Naive thymus-derived CD4-positive, alpha-beta T cell (primary cell): Measurements from ENCODE around the gene TSC22D1. TPM values are rescaled to one million over a fixed set of nuclear protein-coding genes. Genes with fewer than 3 reads are reported as not detected.

Experiments used
- ATAC-seq: fragments of 150-1000 bp; cut with Tn5 transposase; 2 replicates; pipeline ENCODE4 v1.10.0; 2021; ENCODE audit warnings: mild to moderate bottlenecking, moderate library complexity
- CTCF ChIA-PET: fragments of 350-600 bp; sonication (Branson Sonifier 250); formaldehyde crosslinking; loops from one replicate; lab custom pipeline; 2021; ENCODE audit warnings: antibody characterized with exemption; lab: Charles Lee
- POLR2A ChIA-PET: fragments of 350-600 bp; sonication (Branson Sonifier 250); formaldehyde crosslinking; loops from one replicate; lab custom pipeline; 2021; ENCODE audit warnings: antibody characterized with exemption, inconsistent platforms; lab: Charles Lee
- DNase-seq, 9 donors: peaks; one replicate each; pipeline versions ENCODE4 v3.0.0 to v3.0.0-alpha.2; 2020 to 2022; ENCODE audit warnings: mixed read lengths in 1 of 9
- H3K27ac ChIP-seq: one replicate; pipeline ENCODE4 v1.7.0; 2013; ENCODE audit warnings: mild to moderate bottlenecking, low read depth, low read length, moderate library complexity
- H3K27me3 ChIP-seq, 2 donors: one replicate each; pipeline ENCODE4 v1.7.0; 2013; ENCODE audit warnings: low read length in 2 of 2, mild to moderate bottlenecking in 2 of 2, moderate library complexity in 2 of 2; ENCODE audit not compliant: control insufficient read depth in 2 of 2, insufficient read depth in 2 of 2
- H3K36me3 ChIP-seq, 3 experiments: 1 replicate in 2 of 3; 2 replicates in 1 of 3; pipeline ENCODE4 v1.7.0; 2013; ENCODE audit warnings: low read length in 3 of 3, mild to moderate bottlenecking in 3 of 3, moderate library complexity in 1 of 3; ENCODE audit not compliant: insufficient read depth in 3 of 3, control insufficient read depth in 2 of 3
- H3K4me1 ChIP-seq, 2 donors: one replicate each; pipeline ENCODE4 v1.7.0; 2013; ENCODE audit warnings: low read length in 2 of 2, mild to moderate bottlenecking in 2 of 2, moderate library complexity in 1 of 2; ENCODE audit not compliant: control insufficient read depth in 2 of 2, insufficient read depth in 2 of 2
- H3K4me3 ChIP-seq: 2 replicates; pipeline ENCODE4 v1.7.0; 2013; ENCODE audit warnings: mild to moderate bottlenecking, low read length
- H3K9me3 ChIP-seq, 3 experiments: 1 replicate in 2 of 3; 2 replicates in 1 of 3; pipeline ENCODE4 v1.7.0; 2013; ENCODE audit warnings: low read length in 3 of 3; ENCODE audit not compliant: control insufficient read depth in 2 of 3
- H3K27ac Mint-ChIP-seq, 9 donors: one replicate each; pipeline ENCODE4 v1.8.0; 2020 to 2022; ENCODE audit warnings: mixed read lengths in 9 of 9, mild to moderate bottlenecking in 8 of 9, moderate library complexity in 5 of 9, inconsistent platforms in 2 of 9
- H3K27me3 Mint-ChIP-seq, 5 donors: one replicate each; pipeline ENCODE4 v1.8.0; 2021 to 2022; ENCODE audit warnings: mixed read lengths in 5 of 5, mild to moderate bottlenecking in 1 of 5
- H3K36me3 Mint-ChIP-seq, 5 donors: one replicate each; pipeline ENCODE4 v1.8.0; 2020 to 2022; ENCODE audit warnings: mixed read lengths in 5 of 5, mild to moderate bottlenecking in 3 of 5, inconsistent platforms in 1 of 5
- H3K4me1 Mint-ChIP-seq, 7 donors: one replicate each; pipeline ENCODE4 v1.8.0; 2020 to 2022; ENCODE audit warnings: mixed read lengths in 7 of 7, mild to moderate bottlenecking in 3 of 7, inconsistent platforms in 1 of 7
- H3K4me3 Mint-ChIP-seq, 10 donors: one replicate each; pipeline ENCODE4 v1.8.0; 2020 to 2022; ENCODE audit warnings: mild to moderate bottlenecking in 10 of 10, mixed read lengths in 10 of 10, moderate library complexity in 6 of 10, inconsistent platforms in 2 of 10
- H3K9me3 Mint-ChIP-seq, 11 donors: one replicate each; pipeline ENCODE4 v1.8.0; 2020 to 2022; ENCODE audit warnings: mixed read lengths in 11 of 11, mild to moderate bottlenecking in 4 of 11, inconsistent platforms in 1 of 11, moderate library complexity in 1 of 11
- intact Hi-C, 2 donors: fragments of 100-400 bp; cut with micrococcal nuclease; formaldehyde crosslinking; loops; one replicate each; pipeline ENCODE4 v1.15.1; 2023
- polyA plus RNA-seq, 2 donors: library from polyadenylated mRNA; unstranded; fragments of 300-500 nt; fragmentation: Illumina TruSeq; gene quantifications; one replicate each; pipeline ENCODE4 v1.2.3, GENCODE V29; 2021
- total RNA-seq, 6 experiments: library from RNA in 5 of 6; stranded (reverse) in 5 of 6; gene quantifications; 1 replicate in 5 of 6; 2 replicates in 1 of 6; pipeline ENCODE4 v1.2.3 and lab custom pipeline; 2021 to 2026

Gene TSC22D1
- total and polyA plus RNA-seq, 7 experiments from 2014 or later, result 5.7 to 38.7 (median 29.5) TPM

DNA sequence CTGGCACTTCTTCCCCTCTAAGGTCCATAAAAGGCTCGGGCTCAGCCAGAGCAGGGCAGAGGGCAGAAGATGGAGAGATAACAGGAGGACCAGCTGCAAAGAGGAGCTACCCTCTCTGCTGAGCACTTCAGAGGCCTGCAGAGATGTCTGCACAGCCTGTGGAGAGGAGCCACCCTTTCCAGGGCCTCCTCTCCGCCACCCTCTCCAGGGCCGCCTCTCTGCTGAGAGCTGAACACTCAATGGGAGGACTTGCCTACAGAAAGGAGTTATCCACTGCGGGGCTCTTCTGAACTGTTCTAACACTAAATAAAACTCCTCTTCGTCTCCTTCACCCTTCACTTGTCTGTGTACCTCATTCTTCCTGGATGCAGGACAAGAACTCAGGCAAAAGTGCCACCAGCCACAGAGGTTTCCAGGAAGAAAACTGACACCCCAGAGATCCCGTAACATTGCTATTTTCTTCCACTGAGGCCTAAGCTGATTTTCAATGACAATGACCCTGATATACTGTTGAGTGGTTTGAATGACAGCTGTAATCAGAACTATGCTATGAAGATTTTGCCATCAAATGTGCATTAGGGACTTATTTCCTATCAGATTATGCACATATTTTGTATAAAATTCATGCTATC, 16.2 kb upstream of the TSC22D1 start:
- H3K4me1 ChIP-seq, result no peaks in the 10 kb centered on the region
- no peak overlapping the region for H3K4me3 ChIP-seq
- no peak overlapping the region for H3K27ac ChIP-seq
- ChIA-PET POLR2A (no interaction called here), CTCF (no interaction called here)
- Mint-ChIP-seq H3K36me3 (peaks cover 0 to 3% (median 0%) of the 10 kb centered on the region in 5 donors), H3K4me1 (no peaks in the 10 kb centered on the region), H3K4me3 (no peak overlapping the region), H3K9me3 (peaks cover 0 to 12% (median 1%) of the 10 kb centered on the region in 11 donors), H3K27ac (peak overlapping the region in 1 of 9 donors; percentile 42), H3K27me3 (peaks cover 5 to 28% (median 18%) of the 10 kb centered on the region in 5 donors)
- H3K27me3 ChIP-seq, result no peaks in the 10 kb centered on the region
- intact Hi-C loops, result no loop called here
- no peak for DNase-seq
- H3K36me3 ChIP-seq, result no peaks in the 10 kb centered on the region
- no peaks in the 10 kb centered on the region for H3K9me3 ChIP-seq
- no peak for ATAC-seq

DNA sequence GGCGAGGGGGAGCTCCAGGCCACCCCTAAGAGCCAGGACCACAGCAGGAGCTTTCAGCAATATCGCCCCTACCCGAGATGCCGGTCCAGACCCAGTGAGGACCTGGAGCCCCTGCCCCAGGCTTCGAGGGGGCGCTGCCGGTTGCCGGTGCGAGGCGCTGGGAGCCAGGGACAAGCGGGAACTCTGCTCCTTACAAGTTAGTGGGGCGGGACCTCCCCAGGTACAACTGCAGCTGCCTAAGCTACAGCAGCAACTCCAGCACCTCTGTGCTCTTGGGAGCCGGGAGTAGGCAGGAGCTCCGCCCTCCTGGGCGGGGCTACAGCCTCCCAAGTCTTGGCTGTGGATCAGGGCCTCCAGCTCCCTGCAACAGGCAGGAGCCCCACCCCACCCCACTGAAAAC, 15.2 kb upstream of the TSC22D1 start:
- DNase-seq, result no peak
- H3K9me3 ChIP-seq, result no peaks in the 10 kb centered on the region
- Mint-ChIP-seq H3K36me3 (peaks cover 0 to 3% (median 0%) of the 10 kb centered on the region in 5 donors), H3K9me3 (peaks cover 0 to 12% (median 1%) of the 10 kb centered on the region in 11 donors), H3K4me1 (no peaks in the 10 kb centered on the region), H3K27me3 (peaks cover 7 to 28% (median 24%) of the 10 kb centered on the region in 5 donors), H3K4me3 (no peak overlapping the region), H3K27ac (no peak overlapping the region)
- no peak overlapping the region for H3K4me3 ChIP-seq
- H3K4me1 ChIP-seq, result no peaks in the 10 kb centered on the region
- ChIA-PET CTCF (no interaction called here), POLR2A (no interaction called here)
- H3K27me3 ChIP-seq, result no peaks in the 10 kb centered on the region
- intact Hi-C loops, result no loop called here
- ATAC-seq, result no peak
- no peaks in the 10 kb centered on the region for H3K36me3 ChIP-seq
- no peak overlapping the region for H3K27ac ChIP-seq

DNA sequence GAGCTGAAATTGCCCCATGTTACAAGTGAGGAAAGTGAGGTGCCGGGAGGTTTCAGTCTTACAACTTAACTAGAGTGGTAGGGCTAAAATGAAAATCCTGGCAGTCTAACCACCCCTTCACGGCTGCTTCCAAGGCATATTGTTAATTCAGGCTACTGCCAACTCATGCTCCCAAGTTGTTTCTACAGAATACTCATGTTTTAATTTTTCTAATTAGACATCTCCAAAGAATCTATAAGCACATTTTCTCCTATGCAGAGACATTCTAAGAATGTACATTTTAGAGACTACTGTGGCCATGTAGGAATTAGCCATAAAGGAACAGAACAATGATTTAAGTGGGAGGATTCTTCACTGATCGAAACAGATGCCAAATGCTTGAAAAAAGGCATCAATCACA, 7.0 kb upstream of the TSC22D1 start:
- DNase-seq (no peak), ATAC-seq (no peak)
- H3K9me3 Mint-ChIP-seq, result peaks cover 0 to 2% (median 0%) of the 10 kb centered on the region in 11 donors
- no peaks in the 10 kb centered on the region for H3K9me3 ChIP-seq
- no peaks in the 10 kb centered on the region for H3K27me3 ChIP-seq
- H3K4me3 ChIP-seq, result no peak overlapping the region
- peaks cover 0 to 3% of the 10 kb centered on the region in 2 donors for H3K4me1 ChIP-seq
- peaks cover 4 to 39% (median 10%) of the 10 kb centered on the region in 5 donors for H3K27me3 Mint-ChIP-seq
- H3K27ac Mint-ChIP-seq, result no peak overlapping the region
- H3K27ac ChIP-seq, result no peak overlapping the region
- ChIA-PET POLR2A (no interaction called here), CTCF (no interaction called here)
- H3K36me3 Mint-ChIP-seq, result no peaks in the 10 kb centered on the region
- H3K4me1 Mint-ChIP-seq, result peaks cover 4 to 5% (median 4%) of the 10 kb centered on the region in 7 donors
- H3K36me3 ChIP-seq, result no peaks in the 10 kb centered on the region
- intact Hi-C loops, result no loop called here
- no peak overlapping the region for H3K4me3 Mint-ChIP-seq

DNA sequence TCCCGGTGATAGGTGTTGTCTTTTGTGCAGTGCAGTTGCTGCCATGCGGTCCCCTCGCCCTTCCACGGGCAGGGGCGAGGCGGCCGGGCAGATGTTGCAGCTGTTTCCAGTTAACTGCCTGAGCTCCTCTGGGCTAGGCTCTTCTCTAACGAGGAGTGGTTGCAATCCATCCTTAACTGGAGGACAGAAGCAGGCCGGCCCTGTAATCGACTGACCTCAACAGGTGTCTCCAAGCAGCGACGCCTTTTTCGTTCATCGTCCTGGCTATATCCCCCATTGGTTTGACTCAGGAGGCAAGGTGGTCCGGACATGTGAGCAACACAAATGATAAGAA, 1.9 kb upstream of the TSC22D1 start:
- H3K4me1 Mint-ChIP-seq, result peaks cover 26 to 34% (median 32%) of the 10 kb centered on the region in 7 donors
- H3K36me3 Mint-ChIP-seq, result peaks cover 0 to 19% (median 6%) of the 10 kb centered on the region in 5 donors
- H3K4me3 ChIP-seq, result peak overlapping the region; percentile 66
- intact Hi-C loops, result loop anchor here (5.0 to 10.0 kb wide), 10 partner anchors 239 to 1974 kb away; partner anchors contain the start of genes LRCH1 (in 1 of the 2) and ZC3H13 (in 1 of the 2)
- no peaks in the 10 kb centered on the region for H3K27me3 ChIP-seq
- H3K27ac ChIP-seq, result peak overlapping the region; percentile 84
- POLR2A ChIA-PET, result interaction anchor here (0.6 to 1.2 kb wide), 3 partner anchors 20 to 696 kb away, joined by 3 to 4 read pairs (median 4); no protein-coding TSS in a partner anchor
- peaks cover 0 to 12% (median 0%) of the 10 kb centered on the region in 3 experiments for H3K36me3 ChIP-seq
- peaks cover 0 to 3% (median 0%) of the 10 kb centered on the region in 11 donors for H3K9me3 Mint-ChIP-seq
- ATAC-seq (no peak), DNase-seq (no peak)
- H3K4me3 Mint-ChIP-seq, result peak overlapping the region; percentile 78 to 99 (median 93)
- peaks cover 0 to 55% (median 0%) of the 10 kb centered on the region in 5 donors for H3K27me3 Mint-ChIP-seq
- CTCF ChIA-PET, result no interaction called here
- no peaks in the 10 kb centered on the region for H3K9me3 ChIP-seq
- peak overlapping the region; percentile 23 to 95 (median 84) for H3K27ac Mint-ChIP-seq
- peaks cover 11 to 21% of the 10 kb centered on the region in 2 donors for H3K4me1 ChIP-seq

DNA sequence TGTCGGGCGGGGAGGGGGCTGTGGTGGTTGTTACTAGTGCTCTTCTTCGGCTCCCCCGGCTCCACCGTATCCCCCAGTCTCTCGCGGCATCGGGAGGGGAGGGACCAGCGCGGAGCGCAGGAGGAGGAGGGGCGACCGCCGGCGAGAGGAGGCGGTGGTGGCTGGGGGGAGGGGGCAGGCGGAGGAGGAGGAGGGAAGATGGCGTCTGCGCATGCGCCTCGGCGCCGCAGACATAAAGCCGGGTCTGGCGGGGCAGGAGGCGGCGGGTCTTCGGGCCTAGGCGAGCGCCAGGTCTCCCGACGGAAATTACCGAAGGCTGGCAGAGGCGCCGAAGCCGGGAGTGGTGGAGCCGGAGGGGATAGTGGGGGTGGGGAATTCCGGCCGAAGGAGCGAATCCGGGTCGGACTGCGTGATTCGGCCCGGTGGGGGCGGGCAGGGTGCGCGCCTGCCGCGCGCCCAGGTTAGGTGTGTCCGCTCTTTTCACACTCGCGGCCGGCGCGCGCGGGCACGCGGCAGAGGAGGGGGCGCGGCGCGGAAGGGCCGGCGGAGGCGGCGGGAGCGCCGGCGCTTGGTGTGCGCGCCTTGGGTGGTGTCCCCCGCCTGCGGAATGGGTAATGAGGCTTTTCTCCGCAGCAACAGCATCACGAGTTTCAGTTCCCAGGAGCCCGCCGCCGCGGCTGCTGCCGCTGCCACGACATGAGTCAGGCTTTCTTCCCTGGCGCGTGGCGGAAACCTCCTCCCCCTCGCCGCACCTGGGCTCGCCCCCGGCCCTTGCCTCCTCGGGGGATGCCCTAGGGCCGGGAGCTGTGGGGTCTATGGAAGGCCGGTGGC, 1.3 kb upstream of the TSC22D1 start:
- no peaks in the 10 kb centered on the region for H3K27me3 ChIP-seq
- POLR2A ChIA-PET, result interaction anchor here (0.6 to 1.1 kb wide), 2 partner anchors 19 to 342 kb away, joined by 3 to 4 read pairs; no protein-coding TSS in a partner anchor
- Mint-ChIP-seq H3K27me3 (peaks cover 0 to 56% (median 0%) of the 10 kb centered on the region in 5 donors), H3K4me3 (peak overlapping the region; percentile 78 to 99 (median 93)), H3K4me1 (peaks cover 31 to 40% (median 38%) of the 10 kb centered on the region in 7 donors), H3K9me3 (peaks cover 0 to 3% (median 0%) of the 10 kb centered on the region in 11 donors), H3K27ac (peak overlapping the region; percentile 74 to 95 (median 93)), H3K36me3 (peaks cover 0 to 19% (median 7%) of the 10 kb centered on the region in 5 donors)
- peak overlapping the region; percentile 66 for H3K4me3 ChIP-seq
- H3K27ac ChIP-seq, result peak overlapping the region; percentile 84
- CTCF ChIA-PET, result no interaction called here
- intact Hi-C loops, result loop anchor here (1.0 to 10.0 kb wide), 28 partner anchors 37 to 1975 kb away; partner anchors contain the start of genes GPALPP1 (in 2 of the 2), NUFIP1 (in 2 of the 2), TPT1 (in 2 of the 2) and COG3 (in 1 of the 2)
- peaks cover 0 to 12% (median 0%) of the 10 kb centered on the region in 3 experiments for H3K36me3 ChIP-seq
- DNase-seq (peak; percentile 91 to 95 (median 94)), ATAC-seq (peak; percentile 85)
- H3K4me1 ChIP-seq, result peaks cover 16 to 27% of the 10 kb centered on the region in 2 donors
- H3K9me3 ChIP-seq, result no peaks in the 10 kb centered on the region
